ENCODE results near the gene FRAT1.
"Not testable (repeated sequence)": the region's sequence is repeated elsewhere in the genome, so short reads cannot be mapped to it uniquely, and the experiment has no call there.

Gene FRAT1

GRCh38 chr10:97336446-97336845 is 17.4 kb downstream of the FRAT1 start:
- DNase-seq: no peak

- DNase-seq: peak; percentile 52
These were observed 18.1 kb downstream of the FRAT1 start for GRCh38 chr10:97336942-97337831.

- DNase-seq: no peak
These were observed 19.0 kb downstream of the FRAT1 start for GRCh38 chr10:97338041-97338440.

GRCh38 chr10:97341416-97341815 is 22.3 kb downstream of the FRAT1 start:
- DNase-seq: no peak

GRCh38 chr10:97343664-97344063 is 24.6 kb downstream of the FRAT1 start:
- DNase-seq: not testable (repeated sequence)

GRCh38 chr10:97347317-97347716 is 28.2 kb downstream of the FRAT1 start:
- DNase-seq: no peak

GRCh38 chr10:97349752-97350513 is 30.9 kb downstream of the FRAT1 start:
- DNase-seq: no peak

GRCh38 chr10:97353945-97354344 is 34.9 kb downstream of the FRAT1 start:
- no peak for DNase-seq

GRCh38 chr10:97355571-97355975 is 36.5 kb downstream of the FRAT1 start:
- no peak for DNase-seq

GRCh38 chr10:97356318-97356914 is 37.3 kb downstream of the FRAT1 start:
- DNase-seq: no peak

GRCh38 chr10:97356918-97357317 is 37.8 kb downstream of the FRAT1 start:
- no peak for DNase-seq

- DNase-seq: no peak
These were observed 39.3 kb downstream of the FRAT1 start for GRCh38 chr10:97358349-97358748.

GRCh38 chr10:97358781-97359180 is 39.7 kb downstream of the FRAT1 start:
- DNase-seq: no peak

GRCh38 chr10:97360705-97361536 is 41.9 kb downstream of the FRAT1 start:
- DNase-seq: no peak

- no peak for DNase-seq
These were observed 42.4 kb downstream of the FRAT1 start for GRCh38 chr10:97361537-97361901.

GRCh38 chr10:97362310-97363033 is 43.4 kb downstream of the FRAT1 start:
- DNase-seq: no peak

GRCh38 chr10:97363071-97363470 is 44.0 kb downstream of the FRAT1 start:
- no peak for DNase-seq

- DNase-seq: no peak
These were observed 46.8 kb downstream of the FRAT1 start for GRCh38 chr10:97365761-97366351.

- no peak for DNase-seq
These were observed 47.5 kb downstream of the FRAT1 start for GRCh38 chr10:97366572-97366971.

- no peak for DNase-seq
These were observed 48.1 kb downstream of the FRAT1 start for GRCh38 chr10:97367126-97367649.

Data from NCI-H2171 treated with DMSO at 0.1 percent for 48 hours (cell line).